ENCODE data around the gene P2RX4.
"Not testable (repeated sequence)": the region's sequence is repeated elsewhere in the genome, so short reads cannot be mapped to it uniquely, and the experiment has no call there.

The P2RX4 gene

DNA sequence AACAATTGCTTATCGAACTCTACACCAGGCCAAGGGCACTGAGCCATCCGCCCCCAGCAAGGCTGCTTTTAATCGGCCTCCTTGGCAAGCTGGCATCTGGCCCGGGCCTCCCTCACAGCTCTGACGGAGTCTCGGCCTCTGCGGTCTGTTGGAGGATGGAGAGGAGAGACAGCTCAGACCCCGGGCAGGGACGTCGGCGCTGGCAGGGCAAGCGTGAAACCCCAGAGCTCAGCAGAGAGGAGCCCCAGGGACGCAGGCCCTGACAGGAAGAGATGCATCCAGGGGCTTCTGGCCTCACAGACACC, 69.1 kb downstream of the P2RX4 start:
- DNase-seq = no peak

DNA sequence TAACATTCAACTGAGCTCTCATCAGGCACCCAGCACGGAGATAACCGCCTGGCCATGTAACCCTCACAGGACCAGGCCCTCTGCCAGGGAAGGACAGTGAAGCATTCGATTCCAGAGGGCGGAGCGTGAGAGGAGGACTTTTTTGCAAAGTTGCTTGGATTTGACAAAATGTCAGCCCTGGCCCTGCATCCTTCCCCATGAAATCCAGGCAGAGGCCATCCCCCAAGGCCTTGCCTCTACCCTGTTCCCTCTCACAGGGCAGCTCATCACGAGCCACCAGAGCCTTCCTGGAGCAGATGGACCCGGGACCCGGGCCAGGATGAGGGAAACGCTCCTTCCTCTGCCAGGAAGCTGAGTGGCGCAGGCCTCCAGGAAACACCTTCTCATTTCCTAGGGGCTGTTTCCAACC, 69.6 kb downstream of the P2RX4 start:
- DNase-seq = no peak

DNA sequence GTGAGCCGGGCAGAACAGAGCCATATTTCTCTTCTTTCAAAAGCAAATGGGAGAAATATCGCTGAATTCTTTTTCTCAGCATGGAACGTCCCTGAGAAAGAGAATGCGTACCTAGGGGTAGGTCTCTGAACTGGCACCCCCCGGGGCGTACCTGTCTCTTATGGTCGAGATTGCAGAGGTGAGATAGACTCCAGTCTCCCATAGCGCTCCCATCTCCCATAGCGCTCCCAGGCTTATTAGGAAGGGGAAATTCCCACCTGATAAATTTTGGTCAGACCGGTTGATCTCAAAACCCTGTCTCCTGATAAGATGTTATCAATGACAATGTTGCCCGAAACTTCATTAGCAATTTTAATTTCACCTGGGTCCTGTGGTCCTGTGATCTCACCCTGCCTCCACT, 70.6 kb downstream of the P2RX4 start:
- DNase-seq = not testable (repeated sequence)

DNA sequence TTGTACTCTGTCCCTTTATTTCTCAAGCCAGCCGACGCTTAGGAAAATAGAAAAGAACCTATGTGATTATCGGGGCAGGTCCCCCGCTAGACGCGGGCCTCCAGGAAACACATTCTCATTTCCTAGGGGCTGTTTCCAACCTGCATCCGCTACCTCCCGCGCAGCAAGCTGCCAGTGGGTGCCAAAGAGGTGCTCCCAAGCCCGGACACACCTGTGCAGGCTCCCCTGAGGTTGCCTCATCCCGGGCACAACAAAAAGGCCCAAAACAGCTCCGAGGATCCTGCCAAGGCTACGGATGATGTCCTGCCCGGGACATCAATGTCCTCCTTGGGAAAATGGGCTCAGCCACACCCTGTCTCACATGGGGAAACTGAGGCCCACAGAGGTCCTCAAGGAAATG, 71.2 kb downstream of the P2RX4 start:
- DNase-seq = not testable (repeated sequence)

DNA sequence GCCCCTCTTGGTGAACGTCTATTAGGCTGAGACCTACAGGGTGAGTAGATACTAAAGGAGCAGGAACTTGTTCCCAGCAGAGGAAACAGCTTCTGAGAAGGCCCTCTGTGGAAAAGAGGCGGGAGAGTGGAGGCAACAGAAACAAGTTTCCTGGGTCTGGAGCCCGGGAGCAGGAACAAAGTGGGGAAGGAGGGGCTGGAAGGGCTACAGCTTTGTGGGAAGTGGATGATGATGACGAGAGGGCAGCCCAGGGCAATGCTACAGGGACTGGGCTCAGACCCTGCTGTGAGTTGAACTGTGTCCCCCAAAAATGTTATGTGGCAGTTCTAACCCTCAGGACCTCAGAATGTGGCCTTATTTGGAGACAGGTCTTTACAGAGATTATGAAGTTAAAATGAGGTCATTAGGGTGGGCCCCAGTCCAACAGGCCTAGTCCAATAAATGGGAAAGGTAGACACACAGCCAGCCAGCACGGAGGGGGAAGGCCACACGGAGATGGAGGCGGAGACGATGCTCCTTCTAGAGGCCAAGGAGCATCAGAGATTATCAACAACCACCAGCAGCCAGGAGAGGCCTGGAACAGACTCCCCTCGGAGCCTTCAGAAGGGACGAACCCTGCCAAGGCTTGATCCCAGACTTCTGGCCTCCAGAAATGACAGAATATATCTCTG, 72.3 kb downstream of the P2RX4 start:
- no peak for DNase-seq

DNA sequence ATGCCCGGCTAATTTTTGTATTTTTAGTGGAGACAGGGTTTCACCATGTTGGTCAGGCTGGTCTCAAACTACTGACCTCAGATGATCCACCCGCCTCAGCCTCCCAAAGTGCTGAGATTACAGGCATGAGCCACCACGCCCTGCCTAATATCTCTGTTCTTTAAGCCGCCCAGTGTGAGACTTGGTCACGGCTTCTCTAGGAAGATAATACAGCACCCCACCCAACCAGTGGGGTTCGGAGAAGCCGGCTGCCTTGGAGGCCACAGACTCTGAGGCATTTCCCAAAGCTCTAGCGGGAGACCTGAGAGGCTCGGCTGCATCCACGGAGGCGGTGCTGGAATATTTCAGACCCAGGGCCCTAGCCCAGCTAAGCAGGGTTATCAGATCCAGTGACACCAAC, 73.0 kb downstream of the P2RX4 start:
- not testable (repeated sequence) for DNase-seq

DNA sequence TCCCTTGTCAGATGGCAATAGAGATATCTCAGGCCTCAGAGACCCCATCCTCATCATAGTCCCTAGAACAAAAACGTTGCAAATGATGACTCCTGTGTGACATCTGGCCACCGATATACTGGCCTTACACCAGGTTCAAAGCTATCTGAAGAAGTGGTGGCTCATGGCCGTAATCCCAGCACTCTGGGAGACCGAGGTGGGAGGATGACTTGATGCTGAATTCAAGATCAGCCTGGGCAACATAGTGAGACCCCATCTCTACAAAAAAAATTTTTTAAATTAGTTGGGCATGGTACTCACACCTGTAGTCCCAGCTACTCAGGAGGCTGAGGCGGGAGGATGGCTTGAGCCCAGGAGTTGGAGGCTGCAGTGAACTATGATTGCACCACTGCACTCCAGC, 73.5 kb downstream of the P2RX4 start:
- DNase-seq = no peak

Measured in CD4-positive, alpha-beta T cell treated with Interleukin-1 beta for 1 hour (primary cell).